HG02885 (cell line): ENCODE data around the gene ACY1.

Experiments used
- ATAC-seq: cut with Tn5 transposase; IDR thresholded peaks from one replicate; pipeline ENCODE4 v1.9.1; 2021; ENCODE audit warnings: mild to moderate bottlenecking; ENCODE audit not compliant: unreplicated experiment, poor library complexity

Gene ACY1

GRCh38 chr3:51945926-51946705 is 37.2 kb upstream of the ACY1 start:
- ATAC-seq, result no peak

- no peak for ATAC-seq
These were observed 36.5 kb upstream of the ACY1 start for GRCh38 chr3:51946796-51947195.

- no peak for ATAC-seq
These were observed 36.0 kb upstream of the ACY1 start for GRCh38 chr3:51947215-51947900.

- no peak for ATAC-seq
These were observed 35.2 kb upstream of the ACY1 start for GRCh38 chr3:51948016-51948580.

- ATAC-seq, result no peak
These were observed 34.2 kb upstream of the ACY1 start for GRCh38 chr3:51949121-51949520.

GRCh38 chr3:51950899-51951298 is 32.4 kb upstream of the ACY1 start:
- no peak for ATAC-seq

- no peak for ATAC-seq
These were observed 29.9 kb upstream of the ACY1 start for GRCh38 chr3:51953445-51953844.

GRCh38 chr3:51954105-51954504 is 29.2 kb upstream of the ACY1 start:
- ATAC-seq, result no peak

- no peak for ATAC-seq
These were observed 28.6 kb upstream of the ACY1 start for GRCh38 chr3:51954713-51955112.

GRCh38 chr3:51955175-51955892 is 28.0 kb upstream of the ACY1 start, which contains the start of gene GPR62:
TSS of gene GPR62 (plus strand) at chr3:51955381. CDS start at chr3:51955653, 272 bp downstream.
- ATAC-seq, result no peak

- no peak for ATAC-seq
These were observed 27.2 kb upstream of the ACY1 start for GRCh38 chr3:51955893-51956770.

GRCh38 chr3:51957520-51958205 is 25.7 kb upstream of the ACY1 start:
- no peak for ATAC-seq

- ATAC-seq, result no peak
These were observed 24.5 kb upstream of the ACY1 start for GRCh38 chr3:51958603-51959521.

- ATAC-seq, result no peak
These were observed 23.7 kb upstream of the ACY1 start for GRCh38 chr3:51959651-51960050.

GRCh38 chr3:51960386-51960785 is 22.9 kb upstream of the ACY1 start:
- no peak for ATAC-seq

GRCh38 chr3:51961011-51961410 is 22.3 kb upstream of the ACY1 start:
- no peak for ATAC-seq

- ATAC-seq, result no peak
These were observed 21.4 kb upstream of the ACY1 start for GRCh38 chr3:51961602-51962569.
